GM13976 (cell line): ENCODE measurements around the gene L3MBTL4.

Experiments
- DNase-seq: peaks from one replicate; pipeline ENCODE4 v3.0.0; 2012; ENCODE audit warnings: low spot score
- in situ Hi-C: fragments of 300-500 bp; cut with MboI; formaldehyde crosslinking; loops from one replicate; pipeline ENCODE4 v1.12.0; 2022; ENCODE audit warnings: low sequenced_read_pairs, mixed read lengths, inconsistent platforms; ENCODE audit not compliant: unreplicated experiment
- TF ChIP-seq, protein P1 (sequence below): IDR thresholded peaks from 2 replicates; pipeline ENCODE4 v1.5.1; 2012; ENCODE audit warnings: borderline replicate concordance, mild to moderate bottlenecking; ENCODE audit not compliant: insufficient read depth; ENCODE audit errors: extremely low read depth, missing control alignments, control extremely low read depth

L3MBTL4 gene

DNA sequence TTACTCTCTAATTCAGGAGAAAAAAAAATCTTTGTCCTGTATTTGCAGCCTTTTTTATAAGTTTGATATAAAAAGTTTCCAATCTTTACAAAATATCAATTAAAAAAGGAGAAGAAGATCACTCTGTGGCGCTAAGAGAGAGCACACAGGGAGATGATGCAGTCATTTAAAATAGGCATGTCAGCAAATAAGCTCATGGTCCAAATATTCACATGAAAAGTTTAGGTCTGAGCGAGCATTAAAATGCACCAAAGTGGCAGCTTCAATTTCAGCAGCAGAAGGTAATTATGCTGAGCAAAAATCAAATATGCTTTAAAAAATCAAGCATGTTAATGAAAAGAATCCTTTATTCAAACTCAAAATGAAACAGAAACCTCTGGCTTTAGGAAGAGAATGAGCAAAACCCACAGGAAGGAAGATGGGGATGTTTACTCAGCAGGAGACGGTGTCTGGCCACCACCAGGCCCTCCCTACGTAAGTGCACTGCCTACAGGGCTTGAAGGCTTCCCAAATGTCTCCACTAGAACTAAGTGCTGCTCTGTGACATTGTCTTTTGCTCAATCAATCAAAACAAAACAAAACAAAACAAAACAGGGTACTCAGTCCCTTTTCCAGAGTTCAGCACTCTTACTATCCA is 120.4 kb downstream of the L3MBTL4 start:
- DNase-seq, result no peak
- in situ Hi-C loops, result no loop called here

DNA sequence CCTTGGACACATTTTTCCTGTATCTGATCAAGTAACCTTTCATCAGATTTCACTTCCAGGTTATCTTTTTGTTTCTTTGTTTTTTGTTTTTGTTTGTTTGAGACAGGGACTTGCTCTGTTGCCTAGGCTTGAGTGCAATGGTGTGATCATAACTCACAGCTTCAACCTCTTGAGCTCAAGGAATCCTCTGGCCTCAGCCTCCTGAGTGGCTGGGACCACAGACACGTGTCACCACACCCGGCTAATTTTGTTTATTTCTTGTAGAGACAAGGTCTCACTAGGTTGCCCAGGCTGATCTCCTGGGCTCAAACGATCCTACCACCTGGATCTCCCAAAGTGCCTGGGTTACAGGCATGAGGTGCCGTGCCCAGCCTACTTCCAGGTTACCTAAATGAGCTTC is 124.9 kb downstream of the L3MBTL4 start:
- in situ Hi-C loops, result no loop called here
- TF ChIP-seq, protein P1, sequence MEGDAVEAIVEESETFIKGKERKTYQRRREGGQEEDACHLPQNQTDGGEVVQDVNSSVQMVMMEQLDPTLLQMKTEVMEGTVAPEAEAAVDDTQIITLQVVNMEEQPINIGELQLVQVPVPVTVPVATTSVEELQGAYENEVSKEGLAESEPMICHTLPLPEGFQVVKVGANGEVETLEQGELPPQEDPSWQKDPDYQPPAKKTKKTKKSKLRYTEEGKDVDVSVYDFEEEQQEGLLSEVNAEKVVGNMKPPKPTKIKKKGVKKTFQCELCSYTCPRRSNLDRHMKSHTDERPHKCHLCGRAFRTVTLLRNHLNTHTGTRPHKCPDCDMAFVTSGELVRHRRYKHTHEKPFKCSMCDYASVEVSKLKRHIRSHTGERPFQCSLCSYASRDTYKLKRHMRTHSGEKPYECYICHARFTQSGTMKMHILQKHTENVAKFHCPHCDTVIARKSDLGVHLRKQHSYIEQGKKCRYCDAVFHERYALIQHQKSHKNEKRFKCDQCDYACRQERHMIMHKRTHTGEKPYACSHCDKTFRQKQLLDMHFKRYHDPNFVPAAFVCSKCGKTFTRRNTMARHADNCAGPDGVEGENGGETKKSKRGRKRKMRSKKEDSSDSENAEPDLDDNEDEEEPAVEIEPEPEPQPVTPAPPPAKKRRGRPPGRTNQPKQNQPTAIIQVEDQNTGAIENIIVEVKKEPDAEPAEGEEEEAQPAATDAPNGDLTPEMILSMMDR, result no peak
- DNase-seq, result no peak

More for the DNA sequence above, 120.4 kb downstream of the L3MBTL4 start:
- TF ChIP-seq, protein P1, result no peak

DNA sequence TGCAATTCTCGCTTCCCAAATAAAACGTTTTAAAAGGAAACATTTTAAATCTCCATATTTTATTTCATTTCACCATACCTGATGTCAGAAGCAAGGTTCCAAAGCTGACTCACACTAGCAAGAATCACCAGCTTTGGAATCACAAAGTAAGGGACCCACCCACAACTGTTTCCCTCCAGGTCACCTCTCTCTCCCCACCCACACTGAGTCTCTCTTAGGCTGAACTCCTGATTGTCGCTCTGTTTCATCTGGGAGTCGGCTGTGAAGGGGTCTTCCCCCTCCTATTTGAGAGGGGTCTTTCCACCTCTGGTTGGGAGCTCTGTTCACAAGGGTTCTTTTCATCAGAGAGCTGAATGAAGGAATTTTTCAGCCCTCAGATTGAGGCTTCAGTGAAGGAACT is 128.1 kb downstream of the L3MBTL4 start:
- TF ChIP-seq, protein P1, result no peak
- DNase-seq, result no peak
- in situ Hi-C loops, result no loop called here

DNA sequence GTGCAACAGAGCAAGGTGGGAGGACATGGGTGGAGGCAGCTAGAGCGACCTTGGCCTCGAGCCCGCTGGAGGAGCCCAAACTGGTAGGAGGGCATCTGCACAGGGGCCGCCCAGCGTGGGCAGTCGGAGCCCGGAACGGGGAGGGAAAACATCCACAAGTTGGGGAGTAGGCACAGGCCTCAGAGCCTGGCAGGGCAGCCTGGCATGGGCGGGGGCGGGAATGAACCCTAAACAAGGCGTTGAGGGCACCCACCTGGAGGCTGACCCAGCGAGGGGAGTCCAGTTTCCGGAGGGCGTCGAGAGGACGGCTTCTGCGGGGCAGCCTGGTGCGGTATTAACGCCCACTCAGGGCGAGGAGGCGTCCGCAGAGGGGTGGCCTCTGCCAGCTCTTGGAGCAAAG is 129.9 kb downstream of the L3MBTL4 start:
- TF ChIP-seq, protein P1, result no peak
- in situ Hi-C loops, result no loop called here

DNA sequence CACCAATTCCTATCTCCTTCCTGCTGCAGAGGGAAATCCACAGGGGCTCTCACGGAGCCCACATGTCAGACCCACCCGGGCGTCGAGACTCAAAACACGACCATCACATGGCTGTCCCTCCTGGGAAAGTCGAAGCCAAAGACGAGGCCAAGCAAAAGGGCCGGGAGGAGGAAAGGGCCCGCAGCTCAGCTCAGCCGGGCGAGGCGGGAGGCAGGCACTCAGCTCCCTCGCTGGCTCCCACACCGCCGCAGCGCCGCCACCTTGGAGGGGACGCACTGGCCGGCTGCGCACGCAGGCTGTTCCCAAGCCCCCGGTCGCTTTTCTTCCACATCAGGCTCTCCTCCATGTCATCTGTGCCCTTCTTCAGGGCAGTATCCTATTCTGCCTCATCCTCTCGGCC is 130.4 kb downstream of the L3MBTL4 start:
- TF ChIP-seq, protein P1, result no peak
- no peak for DNase-seq
- in situ Hi-C loops, result no loop called here

More for the DNA sequence above, 129.9 kb downstream of the L3MBTL4 start:
- DNase-seq, result no peak

GRCh38 chr18:6281874-6282273 is 132.8 kb downstream of the L3MBTL4 start:
- TF ChIP-seq, protein P1, result no peak
- in situ Hi-C loops, result no loop called here
- DNase-seq, result no peak
